GM12801 (cell line): ENCODE data around the gene ECHS1.

Experiments
- TF ChIP-seq, protein P1 (sequence below): IDR thresholded peaks from one replicate; pipeline ENCODE4 v1.5.1; 2011; ENCODE audit warnings: control low read depth; ENCODE audit not compliant: insufficient read length; ENCODE audit errors: extremely low read depth

ECHS1 gene

GRCh38 chr10:133418289-133418993 lies 45.3 kb upstream of the ECHS1 start:
- TF ChIP-seq, protein P1, sequence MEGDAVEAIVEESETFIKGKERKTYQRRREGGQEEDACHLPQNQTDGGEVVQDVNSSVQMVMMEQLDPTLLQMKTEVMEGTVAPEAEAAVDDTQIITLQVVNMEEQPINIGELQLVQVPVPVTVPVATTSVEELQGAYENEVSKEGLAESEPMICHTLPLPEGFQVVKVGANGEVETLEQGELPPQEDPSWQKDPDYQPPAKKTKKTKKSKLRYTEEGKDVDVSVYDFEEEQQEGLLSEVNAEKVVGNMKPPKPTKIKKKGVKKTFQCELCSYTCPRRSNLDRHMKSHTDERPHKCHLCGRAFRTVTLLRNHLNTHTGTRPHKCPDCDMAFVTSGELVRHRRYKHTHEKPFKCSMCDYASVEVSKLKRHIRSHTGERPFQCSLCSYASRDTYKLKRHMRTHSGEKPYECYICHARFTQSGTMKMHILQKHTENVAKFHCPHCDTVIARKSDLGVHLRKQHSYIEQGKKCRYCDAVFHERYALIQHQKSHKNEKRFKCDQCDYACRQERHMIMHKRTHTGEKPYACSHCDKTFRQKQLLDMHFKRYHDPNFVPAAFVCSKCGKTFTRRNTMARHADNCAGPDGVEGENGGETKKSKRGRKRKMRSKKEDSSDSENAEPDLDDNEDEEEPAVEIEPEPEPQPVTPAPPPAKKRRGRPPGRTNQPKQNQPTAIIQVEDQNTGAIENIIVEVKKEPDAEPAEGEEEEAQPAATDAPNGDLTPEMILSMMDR = no peak

- TF ChIP-seq, protein P1 = no peak
Observed at GRCh38 chr10:133415752-133416151, 42.6 kb upstream of the ECHS1 start.

GRCh38 chr10:133412381-133412711 lies 39.2 kb upstream of the ECHS1 start:
- TF ChIP-seq, protein P1 = no peak

GRCh38 chr10:133411523-133412380 lies 38.6 kb upstream of the ECHS1 start:
- TF ChIP-seq, protein P1 = no peak

GRCh38 chr10:133405844-133406527 lies 32.8 kb upstream of the ECHS1 start:
- TF ChIP-seq, protein P1 = no peak

DNA sequence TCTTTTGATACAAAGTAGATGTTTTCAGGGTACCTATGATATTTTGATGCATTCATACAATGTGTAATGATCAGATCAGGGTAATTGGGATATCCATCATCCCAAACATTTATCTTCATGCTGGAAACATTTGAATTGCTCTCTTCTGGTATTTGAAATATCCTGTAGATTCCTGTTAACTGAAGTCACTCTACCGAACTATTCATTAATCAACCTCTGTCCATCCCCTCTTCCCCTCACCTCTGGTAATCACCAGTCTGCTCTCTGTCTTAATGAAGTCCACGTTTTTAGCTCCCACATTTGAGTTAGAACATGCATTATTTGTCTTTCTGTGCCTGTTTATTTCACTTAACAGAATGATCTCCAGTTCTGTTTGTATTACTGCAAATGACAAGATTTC lies 32.1 kb upstream of the ECHS1 start:
- TF ChIP-seq, protein P1 = no peak

DNA sequence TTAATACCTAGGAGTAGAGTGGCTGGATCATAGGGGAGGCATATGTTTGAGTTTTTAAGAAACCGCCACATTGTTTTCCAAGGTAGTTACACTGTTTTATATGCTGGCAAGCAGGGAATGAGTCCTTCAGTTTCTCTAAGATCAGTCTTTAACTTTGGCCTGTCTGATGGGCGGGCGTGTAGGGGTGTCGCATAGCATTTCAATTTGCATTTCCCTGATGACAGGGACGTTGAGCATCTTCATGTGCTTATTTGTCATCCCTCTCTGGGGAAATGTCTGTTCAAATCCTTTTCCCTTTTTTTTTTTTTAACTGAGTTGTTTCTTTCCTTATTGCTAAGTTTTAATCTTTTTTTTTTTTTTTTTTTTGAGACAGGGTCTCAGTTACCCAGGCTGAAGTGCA lies 30.6 kb upstream of the ECHS1 start:
- TF ChIP-seq, protein P1 = no peak
